Measurements from ENCODE around the gene ICAM2.

ICAM2 gene

DNA sequence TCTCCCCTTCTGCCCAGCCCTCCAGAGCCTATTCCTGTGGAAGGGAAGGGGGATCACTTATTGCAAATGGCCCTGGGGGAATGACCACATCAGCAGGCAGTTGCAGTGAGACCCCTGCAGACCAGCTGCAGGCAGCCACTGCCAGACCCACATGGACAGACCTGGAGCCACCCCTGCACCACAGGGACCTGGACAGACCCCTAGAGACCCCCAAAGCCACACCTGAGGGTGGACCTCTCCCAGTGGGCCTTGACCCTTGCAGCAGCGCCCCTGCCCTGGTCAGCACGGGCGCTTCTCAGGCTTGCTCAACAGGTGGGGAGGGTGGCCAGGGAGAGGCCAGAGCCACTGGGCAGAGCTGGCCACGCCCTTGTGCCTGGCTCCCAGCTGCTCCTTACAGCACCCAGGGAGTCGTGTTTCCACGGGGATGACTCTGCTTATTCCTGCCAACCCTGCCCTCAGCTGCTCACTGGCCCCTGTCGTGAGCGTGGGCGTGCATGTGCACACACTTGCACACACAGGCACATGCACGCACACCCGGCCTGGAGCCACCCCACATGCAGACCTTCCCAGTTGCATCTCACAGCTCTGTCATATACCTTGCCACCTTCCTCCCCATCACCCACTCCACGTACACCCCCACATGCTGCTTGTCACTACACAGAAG is 46.4 kb downstream of the ICAM2 start:
- no peak for DNase-seq

DNA sequence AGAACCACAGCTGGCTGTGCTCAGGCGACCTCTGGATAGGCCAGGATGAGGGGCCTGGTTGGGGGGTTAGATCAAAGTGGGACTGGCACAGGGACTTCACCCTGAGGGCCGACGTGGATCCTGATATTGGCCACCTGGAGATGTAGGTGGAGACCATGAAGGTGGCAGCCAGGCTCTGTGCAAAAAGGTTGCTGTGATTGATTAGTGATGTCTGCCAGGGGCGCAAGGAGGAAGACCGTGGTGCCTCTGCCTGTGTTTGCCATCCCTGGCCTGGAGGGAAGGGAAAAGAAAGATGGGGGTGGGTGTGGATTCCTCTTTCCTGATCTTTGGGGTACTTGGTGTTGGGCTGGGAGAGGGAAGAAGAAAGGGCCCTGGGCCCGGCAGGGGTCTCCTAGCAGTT is 47.2 kb downstream of the ICAM2 start:
- no peak for DNase-seq

DNA sequence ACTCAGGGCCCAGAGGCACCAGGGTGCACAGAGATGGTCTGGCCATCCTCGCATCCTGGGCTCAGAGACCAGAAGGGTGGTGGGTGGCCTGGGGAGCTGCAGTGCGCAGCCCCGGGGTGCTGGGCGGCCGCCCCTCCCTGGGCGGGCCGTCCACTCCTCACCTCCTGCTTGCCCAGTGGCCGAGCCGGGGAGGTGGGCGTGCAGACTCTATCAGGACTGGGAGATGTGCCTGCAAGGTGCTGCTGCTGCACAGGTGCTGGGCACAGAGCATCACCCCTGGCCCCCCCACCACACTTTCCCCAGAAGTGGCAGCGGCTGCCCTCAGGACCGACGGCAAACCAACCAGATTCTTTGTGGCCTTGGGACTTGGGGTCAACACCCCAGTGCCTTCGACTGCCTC is 47.6 kb downstream of the ICAM2 start, which contains the start of gene SCN4A:
TSS of gene SCN4A (minus strand) at position 123 of the 400 bp plus-strand sequence. CDS start at position 46, 77 bp downstream.
- no peak for DNase-seq

DNA sequence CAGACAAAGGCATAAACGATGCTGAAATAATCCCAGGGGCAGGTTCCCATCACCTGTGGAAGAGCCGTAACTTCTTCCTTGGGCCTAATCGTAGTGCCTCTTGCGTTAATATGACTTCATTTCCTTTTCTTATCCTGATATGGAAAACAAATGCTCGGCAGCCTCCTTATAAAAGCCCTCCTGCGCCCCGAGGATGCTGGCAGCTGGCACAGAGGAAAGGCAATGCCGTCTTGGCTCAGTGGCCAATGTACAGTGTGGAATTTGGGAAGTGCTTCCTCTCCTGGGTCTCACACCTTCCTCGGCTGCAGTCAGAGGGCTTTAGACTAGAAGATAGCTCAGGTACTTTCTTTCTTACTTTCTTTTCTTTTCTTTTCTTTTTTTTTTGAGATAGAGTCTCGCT is 51.2 kb downstream of the ICAM2 start:
- DNase-seq, result no peak

DNA sequence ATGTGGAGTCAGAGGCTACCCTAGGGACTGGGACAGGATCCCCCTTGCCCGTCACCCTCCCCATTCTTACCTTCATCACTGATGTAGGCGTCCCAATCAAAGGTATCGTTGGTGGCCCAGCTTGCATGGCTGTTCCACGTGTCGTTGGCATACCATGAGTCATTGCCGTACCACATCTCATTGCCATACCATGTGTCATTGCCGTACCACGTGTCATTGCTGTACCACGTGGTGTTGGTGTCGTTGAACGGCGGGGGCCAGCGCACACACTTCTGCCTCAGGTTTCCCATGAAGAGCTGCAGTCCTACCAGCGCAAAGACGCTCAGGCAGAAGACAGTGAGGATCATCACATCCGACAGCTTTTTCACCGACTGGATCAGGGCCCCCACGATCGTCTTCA is 52.5 kb downstream of the ICAM2 start:
- no peak for DNase-seq

DNA sequence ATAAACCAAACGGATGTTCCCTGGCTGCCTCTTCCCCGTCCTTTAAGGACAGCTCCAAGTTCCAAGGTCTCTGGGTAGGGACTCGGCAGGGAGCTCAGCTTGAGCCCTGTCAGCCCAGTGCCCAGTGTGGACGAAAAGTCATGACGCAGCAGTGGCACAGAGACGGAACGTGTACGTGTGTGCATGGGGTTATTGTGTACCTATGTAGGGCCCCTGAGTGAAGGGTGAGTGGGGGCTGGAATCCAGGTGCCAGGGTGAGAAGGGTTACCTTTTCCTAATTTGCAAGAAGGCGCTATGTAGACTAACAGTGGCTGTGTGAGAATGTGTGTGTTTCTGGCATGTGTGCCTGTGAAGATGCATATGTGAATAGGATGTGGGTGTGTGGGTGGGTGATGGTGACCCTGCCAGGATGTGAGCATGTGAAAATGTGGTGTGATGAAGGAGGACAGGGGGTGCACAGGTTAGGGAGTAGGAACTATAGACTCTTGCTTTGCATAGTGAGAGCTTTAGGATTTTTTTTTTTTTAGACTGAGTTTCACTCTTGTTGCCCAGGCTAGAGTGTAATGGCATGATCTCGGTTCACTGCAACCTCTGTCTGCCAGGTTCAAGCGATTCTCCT is 53.7 kb downstream of the ICAM2 start:
- peak; percentile 18 for DNase-seq

DNA sequence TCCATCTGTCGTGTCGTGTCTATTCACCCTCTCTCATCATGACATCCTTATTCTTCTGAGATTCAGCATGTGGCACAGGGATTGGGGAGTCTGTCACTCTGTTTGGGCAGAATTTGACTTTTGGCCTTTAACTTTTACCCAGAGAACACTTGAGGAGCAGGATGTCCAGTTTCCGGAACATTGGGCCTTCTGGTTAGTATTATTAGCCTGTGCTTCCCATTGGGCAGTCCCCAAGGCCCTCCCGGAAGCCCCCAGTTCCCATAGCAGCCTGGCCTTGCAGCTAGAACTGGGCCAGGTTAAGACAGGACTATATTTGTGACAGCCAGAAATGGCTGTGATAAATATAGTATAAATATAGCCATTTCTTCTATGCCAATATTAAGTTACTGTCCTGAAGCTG is 57.3 kb downstream of the ICAM2 start:
- DNase-seq, result no peak

DNA sequence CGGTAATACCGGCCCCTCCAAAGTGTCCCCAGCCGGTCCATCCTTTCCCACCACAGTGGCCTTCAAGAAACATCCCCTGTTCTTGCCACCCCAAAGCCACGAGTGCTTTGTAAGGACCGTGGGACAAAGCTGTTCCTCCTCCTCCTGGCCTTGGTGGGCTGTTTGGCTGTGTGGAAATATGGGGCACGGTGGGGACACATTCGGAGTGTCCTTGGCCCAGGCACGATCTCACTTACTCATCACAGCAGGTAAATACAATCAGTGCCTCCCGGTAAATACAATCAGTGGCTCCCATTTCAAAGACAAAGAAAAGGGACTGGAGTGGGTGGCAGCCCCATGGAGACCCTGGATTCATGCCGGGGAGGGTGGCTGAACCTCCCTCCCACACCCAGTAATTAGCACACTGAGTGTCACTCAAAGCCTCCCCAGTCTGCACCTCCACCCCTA is 58.1 kb downstream of the ICAM2 start:
- no peak for DNase-seq

DNA sequence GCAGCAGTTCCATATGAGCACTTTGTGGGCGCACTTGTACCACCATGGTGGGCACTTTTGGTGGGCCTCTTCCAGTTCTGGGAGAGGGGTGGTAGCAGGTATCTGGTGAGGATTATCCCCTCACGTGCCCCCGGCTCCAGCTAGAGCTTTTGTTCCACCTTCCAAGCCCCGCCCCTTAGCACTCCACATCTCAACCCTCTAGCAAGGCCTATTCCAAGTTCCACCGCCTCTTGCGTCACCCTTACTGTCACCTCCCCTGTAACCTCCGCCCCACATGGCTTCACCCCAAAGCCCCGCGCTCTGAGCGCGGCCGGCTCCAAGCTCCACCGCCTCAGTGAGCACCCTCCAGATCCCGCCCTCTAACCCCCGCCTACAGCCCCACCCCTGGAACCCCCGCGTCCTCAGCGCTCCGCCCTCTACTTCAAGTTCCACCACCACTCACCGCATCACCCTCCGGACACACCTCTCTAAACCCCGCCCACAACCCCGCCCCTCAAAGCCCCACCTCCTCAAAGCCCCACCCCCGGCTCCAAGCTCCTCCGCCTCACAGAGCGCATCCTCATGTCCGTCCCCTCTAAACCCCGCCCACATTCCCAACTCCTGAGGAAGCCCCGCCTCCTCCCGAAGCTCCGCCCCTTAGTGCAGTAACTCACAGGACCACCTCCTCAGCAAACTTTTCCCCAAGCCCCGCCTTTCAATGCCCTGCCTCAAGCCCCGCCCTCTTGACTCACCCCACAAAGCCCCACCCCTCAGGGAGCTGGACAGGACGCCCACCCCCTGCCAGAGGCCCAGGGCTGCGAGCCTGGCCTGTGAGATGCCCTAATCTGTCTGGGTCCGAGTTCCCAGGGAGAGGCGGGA is 58.8 kb downstream of the ICAM2 start:
- peak; percentile 38 for DNase-seq

DNA sequence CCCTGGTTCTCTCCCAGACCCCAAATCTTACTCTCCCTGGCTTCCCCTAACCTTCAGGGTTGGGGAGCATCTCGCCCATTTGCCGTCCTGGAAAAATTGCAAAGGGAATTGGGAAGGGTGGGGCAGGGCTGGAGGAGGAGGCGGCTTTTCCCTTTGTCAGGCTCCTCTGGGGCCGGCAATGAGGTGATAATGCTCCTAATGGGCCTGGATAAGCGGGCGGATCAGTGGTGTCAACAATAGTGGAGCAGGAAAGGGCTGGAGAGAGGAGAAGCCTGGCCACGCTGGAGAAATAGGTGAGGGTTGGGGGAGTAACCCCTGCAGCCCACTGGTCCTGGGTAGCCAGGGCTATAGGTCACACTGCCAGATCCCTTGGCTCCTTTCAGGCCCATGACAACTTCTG is 60.0 kb downstream of the ICAM2 start:
- no peak for DNase-seq

DNA sequence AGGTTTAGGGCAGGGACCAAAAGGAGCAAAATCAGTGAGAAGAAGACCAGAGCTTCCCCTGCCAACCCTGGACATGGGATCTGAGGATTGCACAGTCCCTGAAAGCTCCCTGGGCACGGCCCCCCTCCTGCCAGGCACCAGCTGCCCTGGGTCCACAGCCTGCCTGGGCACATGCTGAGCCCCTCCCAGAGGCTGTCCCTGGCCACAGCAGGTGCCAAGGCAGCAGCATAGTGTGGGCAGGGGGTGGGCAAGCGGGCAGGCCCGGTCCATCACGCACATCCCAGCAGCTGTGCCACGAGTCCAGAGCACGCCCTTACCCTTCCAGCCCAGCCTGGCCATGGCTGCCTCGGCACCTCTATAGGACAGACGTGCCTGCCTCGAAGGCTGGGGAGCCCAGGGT is 60.4 kb downstream of the ICAM2 start:
- no peak for DNase-seq

DNA sequence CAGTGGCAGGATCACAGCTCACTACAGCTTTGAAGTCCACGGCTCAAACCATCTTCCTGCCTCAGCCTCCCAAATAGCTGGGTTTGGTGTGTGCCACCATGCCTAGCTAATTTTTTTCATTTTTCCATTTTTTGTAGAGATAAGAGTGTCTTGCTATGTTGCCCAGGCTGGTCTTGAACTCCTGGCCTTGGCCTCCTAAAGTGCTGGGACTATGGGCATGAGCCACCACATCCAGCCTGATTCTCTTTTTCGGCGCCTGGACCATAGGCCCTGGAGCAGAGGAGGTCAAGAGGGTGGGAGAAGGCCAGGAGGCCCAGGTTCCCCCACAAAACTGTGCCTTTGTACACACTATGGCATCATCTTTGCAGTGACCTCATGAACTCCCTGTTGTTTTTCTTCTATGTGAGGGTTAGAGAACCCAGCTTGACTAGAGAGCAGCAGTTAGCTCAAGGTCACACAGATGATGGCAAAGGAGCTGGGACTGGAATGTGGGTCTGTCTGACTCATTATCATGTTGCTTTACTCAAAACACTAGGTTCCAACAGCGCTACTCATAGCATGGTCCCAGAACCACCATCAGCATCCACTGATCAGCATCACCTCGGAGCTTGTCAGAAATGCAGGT is 64.0 kb downstream of the ICAM2 start:
- no peak for DNase-seq

DNA sequence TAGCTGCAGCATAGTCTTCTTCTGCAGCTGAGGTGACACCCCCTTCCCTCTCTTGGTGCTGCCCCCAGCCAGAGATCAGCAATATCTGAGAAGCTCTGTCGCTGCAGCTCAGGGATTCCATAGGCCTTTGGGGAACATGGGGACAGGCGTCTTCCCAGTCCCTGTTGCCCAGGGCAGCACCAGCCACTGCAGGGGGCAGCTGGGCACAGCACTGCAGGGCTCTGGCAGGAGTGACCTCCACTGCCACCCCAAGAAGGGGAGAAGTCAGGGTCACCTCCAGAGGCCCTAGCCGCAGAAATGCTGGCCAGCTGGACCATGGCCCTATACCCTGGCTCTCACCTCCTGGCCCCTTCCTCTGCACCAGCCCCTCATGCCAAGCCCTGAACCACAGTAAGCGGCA is 64.6 kb downstream of the ICAM2 start:
- DNase-seq, result no peak

DNA sequence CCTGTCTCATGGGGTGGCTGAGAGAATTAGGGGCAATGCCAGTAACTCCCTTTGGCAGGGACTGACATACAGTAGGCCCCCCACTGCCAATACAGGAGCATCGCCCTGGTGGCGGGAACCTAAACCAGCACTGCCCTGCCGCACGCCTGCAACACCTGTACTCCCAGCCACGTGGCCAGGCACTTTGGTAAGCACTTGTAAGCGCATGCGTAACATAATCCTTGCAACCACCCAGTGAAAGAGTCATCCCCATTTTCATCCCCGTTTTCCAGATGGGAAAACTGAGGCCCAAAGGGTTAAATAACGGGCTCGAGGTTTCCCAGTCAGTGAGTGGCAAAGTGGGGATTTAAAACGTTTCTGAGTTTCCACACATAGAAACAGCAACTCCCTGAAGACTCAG is 65.2 kb downstream of the ICAM2 start:
- no peak for DNase-seq

DNA sequence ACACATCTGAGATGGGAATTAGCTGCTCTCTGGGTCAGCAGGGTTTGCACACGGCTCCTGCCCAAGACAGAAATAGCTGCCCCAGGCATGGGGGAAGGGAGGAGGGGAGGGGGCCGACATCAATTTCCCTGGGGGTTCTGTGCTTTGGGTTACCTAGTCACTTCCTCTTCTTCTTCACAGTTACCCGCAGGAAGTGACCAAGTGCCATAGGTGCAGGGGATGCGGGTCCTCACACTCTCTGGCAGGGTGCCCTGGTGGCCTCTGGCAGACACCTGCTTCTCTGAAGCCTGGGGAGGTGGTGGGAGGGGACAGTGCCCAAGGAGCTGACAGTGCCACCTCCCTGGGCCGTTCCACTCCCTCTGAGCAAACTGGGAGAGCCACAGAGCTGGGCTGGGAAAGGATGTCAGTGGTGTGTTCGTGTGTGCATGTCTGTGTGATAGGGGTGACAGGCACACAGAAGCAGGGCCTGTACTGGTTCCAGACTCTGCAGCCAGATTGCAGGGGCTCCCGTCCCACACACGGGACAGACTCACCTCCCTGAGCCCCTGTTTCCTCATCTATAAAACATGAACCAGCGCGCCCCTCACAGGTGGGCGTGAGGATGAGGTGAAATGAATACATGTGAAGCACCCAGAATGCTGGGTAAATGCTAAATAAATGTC is 65.9 kb downstream of the ICAM2 start:
- peak; percentile 58 for DNase-seq
